NOMO-1 treated with dmso at 0.1 percent for 144 hours (cell line): ENCODE data around the gene KISS1.

Experiments
- DNase-seq: peaks from one replicate; lab custom pipeline; 2025; ENCODE audit not compliant: unreplicated experiment; lab: John Stamatoyannopoulos, UW

Gene KISS1

GRCh38 chr1:204141131-204141530 is 55.2 kb downstream of the KISS1 start:
- DNase-seq = no peak
